T-cell (primary cell): ENCODE data around the gene SMARCD1. TPM values are rescaled to one million over a fixed set of nuclear protein-coding genes. Genes with fewer than 3 reads are reported as not detected.

ENCODE experiments used
- ATAC-seq, 4 experiments: fragments of 200-7000 bp in 3 of 4; fragments of 150-1000 bp in 1 of 4; cut with Tn5 transposase; replicated peaks in 1 of 4; 1 replicate in 3 of 4; 2 replicates in 1 of 4; pipeline ENCODE4 v1.10.0; 2021; ENCODE audit warnings: moderate library complexity in 3 of 4, mild to moderate bottlenecking in 2 of 4, moderate number of reproducible peaks in 1 of 4
- CTCF ChIA-PET, 2 donors: fragments of 300-600 bp; sonication (Branson Sonifier 250); formaldehyde crosslinking; loops; one replicate each; lab custom pipeline; 2022; ENCODE audit warnings: antibody characterized with exemption in 2 of 2; lab: Charles Lee
- POLR2A ChIA-PET, 2 donors: fragments of 300-600 bp; sonication (Branson Sonifier 250); formaldehyde crosslinking; loops; one replicate each; lab custom pipeline; 2022; ENCODE audit warnings: antibody characterized with exemption in 2 of 2; lab: Charles Lee
- DNase-seq, 35 experiments: peaks; one replicate each; pipeline versions ENCODE4 v3.0.0 to v3.0.0-alpha.2; 2013 to 2023
- H3K27ac ChIP-seq: one replicate; pipeline ENCODE4 v1.5.1; 2013; ENCODE audit warnings: low read length
- H3K27me3 ChIP-seq, 2 experiments: replicated peaks in 1 of 2; 1 replicate in 1 of 2; 2 replicates in 1 of 2; pipeline versions ENCODE4 v1.6.1 to v1.7.0; 2013; ENCODE audit warnings: low read length in 1 of 2, mixed read lengths in 1 of 2; ENCODE audit not compliant: control insufficient read depth in 2 of 2, insufficient read depth in 2 of 2; ENCODE audit errors: extremely low read depth in 1 of 2
- H3K36me3 ChIP-seq, 2 donors: 1 replicate in 1 of 2; 2 replicates in 1 of 2; pipeline versions ENCODE4 v1.6.1 to v1.7.0; 2013; ENCODE audit warnings: low read length in 1 of 2; ENCODE audit not compliant: control insufficient read depth in 2 of 2, insufficient read depth in 1 of 2; ENCODE audit errors: extremely low read depth in 1 of 2
- H3K4me1 ChIP-seq, 2 experiments: 1 replicate in 1 of 2; 2 replicates in 1 of 2; pipeline versions ENCODE4 v1.6.1 to v1.7.0; 2013; ENCODE audit warnings: low read length in 2 of 2, mixed read lengths in 1 of 2; ENCODE audit not compliant: insufficient read depth in 2 of 2, control insufficient read depth in 1 of 2; ENCODE audit errors: extremely low read depth in 1 of 2
- H3K4me3 ChIP-seq, 2 donors: 1 replicate in 1 of 2; 2 replicates in 1 of 2; pipeline versions ENCODE4 v1.5.1 to v1.7.0; 2013; ENCODE audit warnings: mild to moderate bottlenecking in 2 of 2, low read length in 1 of 2, moderate library complexity in 1 of 2; ENCODE audit not compliant: control insufficient read depth in 1 of 2; ENCODE audit errors: extremely low read depth in 1 of 2
- H3K9me3 ChIP-seq: 2 replicates; pipeline ENCODE4 v1.7.0; 2013
- H3K27ac Mint-ChIP-seq, 2 donors: one replicate each; pipeline ENCODE4 v1.8.0; 2020 to 2021; ENCODE audit warnings: mild to moderate bottlenecking in 2 of 2, mixed read lengths in 2 of 2
- H3K27me3 Mint-ChIP-seq, 2 donors: one replicate each; pipeline ENCODE4 v1.8.0; 2021 to 2022; ENCODE audit warnings: mixed read lengths in 2 of 2
- H3K36me3 Mint-ChIP-seq: one replicate; pipeline ENCODE4 v1.8.0; 2021; ENCODE audit warnings: mixed read lengths
- H3K4me1 Mint-ChIP-seq, 3 donors: one replicate each; pipeline ENCODE4 v1.8.0; 2020 to 2022; ENCODE audit warnings: mixed read lengths in 3 of 3, mild to moderate bottlenecking in 1 of 3
- H3K4me3 Mint-ChIP-seq, 3 donors: one replicate each; pipeline ENCODE4 v1.8.0; 2020 to 2022; ENCODE audit warnings: mild to moderate bottlenecking in 3 of 3, mixed read lengths in 3 of 3, moderate library complexity in 3 of 3
- H3K9me3 Mint-ChIP-seq, 3 donors: one replicate each; pipeline ENCODE4 v1.8.0; 2020 to 2022; ENCODE audit warnings: mixed read lengths in 3 of 3
- WGBS: methylation state at CpG from one replicate; pipeline ENCODE4 v1.1.5; 2013; ENCODE audit warnings: missing lambda C conversion rate; ENCODE audit not compliant: insufficient coverage; 5-methylcytosine and 5-hydroxymethylcytosine counted together
- total RNA-seq, 35 experiments: library from RNA in 6 of 35; stranded (reverse) in 6 of 35; fragments of 120-200 nt in 1 of 35; gene quantifications; one replicate each; pipeline versions ENCODE4 v1.2.1 to v1.2.4 and lab custom pipeline; 2013 to 2026

SMARCD1 gene
- total RNA-seq, result 10 to 100 TPM; 71.8 to 79.8 (median 78.8) TPM
- 50.3 TPM for total RNA-seq (2013)
- 53.1 to 90.3 (median 68.3) reads per million in 29 experiments for total RNA-seq (lab: John Stamatoyannopoulos, UW)

GRCh38 chr12:50084775-50085614 is at the start of gene SMARCD1:
TSS of gene SMARCD1 (plus strand) at chr12:50085342. CDS start at chr12:50085370, 28 bp downstream.
- ATAC-seq (peak; percentile 87 to 94 (median 92)), DNase-seq (peak; percentile 68 to 88 (median 77))
- POLR2A ChIA-PET, result interaction anchor here (0.5 to 1.4 kb wide), 8 partner anchors 27 to 1246 kb away, joined by 3 to 11 read pairs (median 5); partner anchors contain the start of genes COX14 (in 2 of the 2) and CERS5 (in 1 of the 2)
- H3K27ac Mint-ChIP-seq, result peak within 1 kb of the TSS; percentile 93 to 98
- peaks cover 21% of the 10 kb centered on the region for H3K36me3 Mint-ChIP-seq
- Histone ChIP-seq H3K4me3 (peak within 1 kb of the TSS; percentile 80 to 83), H3K9me3 (no peaks in the 10 kb centered on the region), H3K27me3 (no peaks in the 10 kb centered on the region), H3K27ac (peak within 1 kb of the TSS; percentile 95), H3K36me3 (peaks cover 5 to 25% of the 10 kb centered on the region in 2 donors), H3K4me1 (peaks cover 10 to 17% of the 10 kb centered on the region in 2 experiments)
- no peaks in the 10 kb centered on the region for H3K27me3 Mint-ChIP-seq
- no peaks in the 10 kb centered on the region for H3K9me3 Mint-ChIP-seq
- peaks cover 39 to 44% (median 40%) of the 10 kb centered on the region in 3 donors for H3K4me1 Mint-ChIP-seq
- peak within 1 kb of the TSS; percentile 87 to 93 (median 87) for H3K4me3 Mint-ChIP-seq
- under 1% methylated on average over 56 of the region's 69 CpGs for WGBS
- CTCF ChIA-PET, result interaction anchor here (0.6 to 6.9 kb wide), 15 partner anchors 10 to 414 kb away, joined by 3 to 94 read pairs (median 4); partner anchors contain the start of genes COX14 (in 2 of the 2) and GPD1 (in 1 of the 2)

DNA sequence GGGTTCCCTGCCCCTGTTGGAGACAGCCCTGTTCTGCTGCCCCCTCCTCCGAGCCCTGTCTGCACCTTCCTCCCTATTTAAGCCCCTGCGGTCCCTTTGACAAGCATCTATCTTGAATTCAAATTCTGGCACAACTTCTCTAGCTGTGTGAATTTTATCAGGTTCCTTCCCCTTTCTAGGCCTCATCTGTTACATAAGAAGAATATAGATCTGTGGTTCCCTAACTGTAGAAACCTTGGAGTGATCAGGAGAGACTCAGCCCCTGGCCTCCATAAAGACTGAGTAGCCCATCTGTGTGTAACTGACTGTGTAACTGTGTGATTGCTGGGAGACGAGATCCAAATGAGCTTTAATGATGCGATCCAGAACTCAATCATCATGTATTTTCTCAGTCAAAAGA is 46.8 kb upstream of the SMARCD1 start:
- ChIA-PET POLR2A (interaction anchor here in 1 of 2 donors (0.6 kb wide), 2 partner anchors 8 to 392 kb away, joined by 3 to 5 read pairs; no protein-coding TSS in a partner anchor), CTCF (interaction anchor here (0.5 to 2.0 kb wide), 7 partner anchors 9 to 135 kb away, joined by 3 to 6 read pairs (median 3); no protein-coding TSS in a partner anchor)
- no peak for ATAC-seq

GRCh38 chr12:50039151-50039835 is 45.8 kb upstream of the SMARCD1 start:
- Histone ChIP-seq H3K9me3 (no peaks in the 10 kb centered on the region), H3K4me3 (no peak overlapping the region), H3K27ac (no peak overlapping the region), H3K27me3 (peaks cover 0 to 2% of the 10 kb centered on the region in 2 experiments), H3K4me1 (no peaks in the 10 kb centered on the region), H3K36me3 (no peaks in the 10 kb centered on the region)
- ChIA-PET CTCF (interaction anchor here (0.5 to 2.0 kb wide), 10 partner anchors 8 to 275 kb away, joined by 3 to 6 read pairs (median 3); no protein-coding TSS in a partner anchor), POLR2A (interaction anchor here in 1 of 2 donors (0.6 kb wide), 1 partner anchor 393 kb away, joined by 3 read pairs; no protein-coding TSS in a partner anchor)
- ATAC-seq, result peak; percentile 73 to 86 (median 78)
- H3K4me1 Mint-ChIP-seq, result no peaks in the 10 kb centered on the region
- no peaks in the 10 kb centered on the region for H3K9me3 Mint-ChIP-seq
- no peaks in the 10 kb centered on the region for H3K36me3 Mint-ChIP-seq
- peak; percentile 43 to 86 (median 73) for DNase-seq
- H3K27ac Mint-ChIP-seq, result no peak overlapping the region
- 50% methylated on average over 6 of the region's 9 CpGs for WGBS
- H3K4me3 Mint-ChIP-seq, result no peak overlapping the region
- peaks cover 9 to 13% of the 10 kb centered on the region in 2 donors for H3K27me3 Mint-ChIP-seq

More for the DNA sequence above, 46.8 kb upstream of the SMARCD1 start:
- DNase-seq, result no peak
- H3K4me3 Mint-ChIP-seq, result no peak overlapping the region
- H3K4me1 ChIP-seq, result no peaks in the 10 kb centered on the region
- H3K36me3 Mint-ChIP-seq, result no peaks in the 10 kb centered on the region
- no peaks in the 10 kb centered on the region for H3K9me3 Mint-ChIP-seq
- H3K9me3 ChIP-seq, result no peaks in the 10 kb centered on the region
- H3K4me1 Mint-ChIP-seq, result no peaks in the 10 kb centered on the region
- WGBS, result 60% methylated on average over 1 of the region's 4 CpGs
- H3K27me3 Mint-ChIP-seq, result peaks cover 13 to 18% of the 10 kb centered on the region in 2 donors
- H3K27me3 ChIP-seq, result peaks cover 0 to 2% of the 10 kb centered on the region in 2 experiments
- no peak overlapping the region for H3K4me3 ChIP-seq
- no peak overlapping the region for H3K27ac ChIP-seq
- no peaks in the 10 kb centered on the region for H3K36me3 ChIP-seq
- no peak overlapping the region for H3K27ac Mint-ChIP-seq

GRCh38 chr12:50040657-50041056 is 44.5 kb upstream of the SMARCD1 start:
- ChIA-PET POLR2A (no interaction called here), CTCF (interaction anchor here in 1 of 2 donors (0.7 kb wide), 1 partner anchor 17 kb away, joined by 3 read pairs; no protein-coding TSS in a partner anchor)
- H3K27me3 Mint-ChIP-seq, result peaks cover 5 to 9% of the 10 kb centered on the region in 2 donors
- no peak overlapping the region for H3K27ac Mint-ChIP-seq
- no peaks in the 10 kb centered on the region for H3K4me1 ChIP-seq
- H3K4me3 Mint-ChIP-seq, result no peak overlapping the region
- H3K27ac ChIP-seq, result no peak overlapping the region
- peaks cover 0 to 2% of the 10 kb centered on the region in 2 experiments for H3K27me3 ChIP-seq
- WGBS, result 74% methylated on average over 3 of the region's 4 CpGs
- H3K9me3 ChIP-seq, result no peaks in the 10 kb centered on the region
- H3K4me3 ChIP-seq, result no peak overlapping the region
- ATAC-seq (no peak), DNase-seq (no peak)
- no peaks in the 10 kb centered on the region for H3K36me3 ChIP-seq
- H3K36me3 Mint-ChIP-seq, result no peaks in the 10 kb centered on the region
- H3K9me3 Mint-ChIP-seq, result no peaks in the 10 kb centered on the region
- no peaks in the 10 kb centered on the region for H3K4me1 Mint-ChIP-seq

DNA sequence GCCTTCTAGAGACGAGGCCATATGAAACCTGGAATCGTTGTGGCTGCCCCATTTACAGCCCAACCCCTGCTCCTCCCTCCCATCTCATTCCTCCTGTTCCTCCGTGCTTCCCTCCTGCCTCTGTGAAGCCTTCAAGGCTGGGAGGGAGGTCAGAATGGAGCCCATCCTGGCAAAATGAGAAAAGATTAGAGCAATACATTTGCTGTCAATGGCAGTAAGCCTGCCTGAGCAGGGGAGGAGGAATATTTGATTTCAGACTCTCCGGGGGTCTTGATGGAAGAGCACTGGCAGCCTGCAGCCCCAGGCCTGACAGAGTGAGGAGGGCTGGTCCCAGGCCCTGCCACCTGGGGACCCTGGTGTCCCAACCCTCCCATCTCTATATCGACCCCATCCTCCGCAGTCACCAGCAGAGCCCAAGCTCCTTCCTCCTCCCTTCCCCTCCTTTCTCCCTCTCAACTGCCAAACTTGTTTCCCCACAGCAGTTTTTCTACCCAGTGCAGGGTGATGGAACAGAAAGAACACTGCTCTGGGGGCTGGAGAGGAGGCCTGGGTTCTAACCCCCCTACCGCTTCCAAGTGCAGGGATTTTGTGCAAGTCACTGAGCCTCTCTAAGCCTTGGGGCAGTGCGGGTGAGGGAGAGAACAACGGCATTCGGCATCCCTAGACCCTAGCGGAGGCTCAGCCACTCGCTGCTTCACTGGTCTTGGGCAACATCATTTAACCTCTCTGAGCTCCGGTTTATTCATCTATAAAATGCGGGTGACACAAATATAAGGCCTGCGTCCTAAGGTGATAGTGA is 43.9 kb upstream of the SMARCD1 start:
- no peak overlapping the region for H3K27ac ChIP-seq
- 89% methylated on average over 12 of the region's 15 CpGs for WGBS

More for the DNA sequence above, 43.9 kb upstream of the SMARCD1 start:
- H3K4me3 Mint-ChIP-seq, result no peak overlapping the region
- Histone ChIP-seq H3K4me3 (no peak overlapping the region), H3K27me3 (peaks cover 0 to 2% of the 10 kb centered on the region in 2 experiments), H3K4me1 (no peaks in the 10 kb centered on the region), H3K36me3 (no peaks in the 10 kb centered on the region), H3K9me3 (no peaks in the 10 kb centered on the region)
- no peak for DNase-seq
- H3K4me1 Mint-ChIP-seq, result no peaks in the 10 kb centered on the region
- no peaks in the 10 kb centered on the region for H3K9me3 Mint-ChIP-seq
- CTCF ChIA-PET, result interaction anchor here in 1 of 2 donors (0.7 kb wide), 1 partner anchor 16 kb away, joined by 3 read pairs; no protein-coding TSS in a partner anchor
- peaks cover 3 to 5% of the 10 kb centered on the region in 2 donors for H3K27me3 Mint-ChIP-seq
- no peak for ATAC-seq
- H3K27ac Mint-ChIP-seq, result no peak overlapping the region
- H3K36me3 Mint-ChIP-seq, result no peaks in the 10 kb centered on the region
- POLR2A ChIA-PET, result no interaction called here
